K562 (cell line): ENCODE results near the gene SYPL2. TPM values are rescaled to one million over a fixed set of nuclear protein-coding genes. Genes with fewer than 3 reads are reported as not detected.

Source experiments
- ATF3 ChIP-seq, 2 experiments: fragments of 450-650 bp in 1 of 2; sonication (generic) in 1 of 2; formaldehyde crosslinking in 1 of 2; IDR thresholded peaks in 1 of 2; conservative IDR thresholded peaks in 1 of 2; 2 replicates each; pipeline versions ENCODE4 v1.6.1 to v1.8.1; 2016 to 2023; ENCODE audit warnings: mild to moderate bottlenecking in 2 of 2, moderate library complexity in 2 of 2, inconsistent platforms in 1 of 2, missing genetic modification reagents in 1 of 2
- E2F4 ChIP-seq: sonication (generic); formaldehyde crosslinking; IDR thresholded peaks from 2 replicates; pipeline ENCODE4 v1.8.0; 2022; ENCODE audit warnings: mild to moderate bottlenecking, low read depth, missing genetic modification reagents
- FOXA3 ChIP-seq, 2 experiments: fragments of 450-650 bp in 1 of 2; sonication (generic) in 1 of 2; formaldehyde crosslinking; IDR thresholded peaks in 1 of 2; conservative IDR thresholded peaks in 1 of 2; 2 replicates each; pipeline versions ENCODE4 v1.4.0 to v1.8.0; 2020 to 2022; ENCODE audit warnings: mild to moderate bottlenecking in 2 of 2, missing genetic modification reagents in 1 of 2
- FOXM1 ChIP-seq, 2 experiments: fragments of 450-650 bp in 1 of 2; sonication (generic) in 1 of 2; formaldehyde crosslinking in 1 of 2; IDR thresholded peaks; 2 replicates each; pipeline versions ENCODE4 v1.6.1 to v1.9.0; 2017 to 2022; ENCODE audit warnings: low read depth in 2 of 2, mild to moderate bottlenecking in 2 of 2, missing genetic modification reagents in 1 of 2, moderate library complexity in 1 of 2
- GABPB2 ChIP-seq: fragments of 250-450 bp; sonication (Bioruptor Pico); conservative IDR thresholded peaks from 2 replicates; pipeline ENCODE4 v1.5.1; 2021; ENCODE audit warnings: mild to moderate bottlenecking
- JUN ChIP-seq, 2 experiments: sonication (generic) in 1 of 2; formaldehyde crosslinking in 1 of 2; IDR thresholded peaks; 2 replicates each; pipeline versions ENCODE4 v1.6.1 to v1.8.0; 2012 to 2022; ENCODE audit warnings: borderline replicate concordance in 2 of 2, mild to moderate bottlenecking in 2 of 2, improper control_type of control experiment in 1 of 2, low read depth in 1 of 2, low read length in 1 of 2, missing genetic modification reagents in 1 of 2
- MYC ChIP-seq, 2 experiments: fragments of 250-450 bp in 1 of 2; sonication (Bioruptor Pico) in 1 of 2; IDR thresholded peaks; 2 replicates each; pipeline versions ENCODE4 v1.5.1 to v1.6.1; 2012 to 2021; ENCODE audit warnings: low read depth in 2 of 2, borderline replicate concordance in 1 of 2, improper control_type of control experiment in 1 of 2, low read length in 1 of 2, mild to moderate bottlenecking in 1 of 2, moderate library complexity in 1 of 2
- NEUROD1 ChIP-seq: fragments of 150-350 bp; IDR thresholded peaks from 2 replicates; pipeline ENCODE4 v1.6.1; 2014; ENCODE audit warnings: borderline replicate concordance, low read length, low read depth; ENCODE audit not compliant: partially characterized antibody
- PHF21A ChIP-seq: fragments of 450-650 bp; IDR thresholded peaks from 2 replicates; pipeline ENCODE4 v1.6.1; 2017; ENCODE audit warnings: low read depth, borderline replicate concordance
- RBM14 ChIP-seq: fragments of 200-400 bp; formaldehyde crosslinking; IDR thresholded peaks from 2 replicates; pipeline ENCODE4 v1.6.1; 2018; ENCODE audit warnings: low read depth, mild to moderate bottlenecking, low read length, moderate library complexity, borderline replicate concordance; ENCODE audit not compliant: insufficient read depth
- SETDB1 ChIP-seq: IDR thresholded peaks from one replicate; pipeline ENCODE4 v1.6.1; 2012; ENCODE audit warnings: low read length, control low read depth, inconsistent platforms
- SMARCA4 ChIP-seq: fragments of 450-650 bp; IDR thresholded peaks from 2 replicates; pipeline ENCODE4 v1.6.1; 2016
- SMARCB1 ChIP-seq: IDR thresholded peaks from 2 replicates; pipeline ENCODE4 v1.6.1; 2011; ENCODE audit warnings: improper control_type of control experiment, low read depth; ENCODE audit not compliant: insufficient read length
- SP1 ChIP-seq: sonication (generic); formaldehyde crosslinking; IDR thresholded peaks from 2 replicates; pipeline ENCODE4 v1.8.1; 2022; ENCODE audit warnings: mild to moderate bottlenecking, missing genetic modification reagents
- TEAD2 ChIP-seq: fragments of 450-650 bp; IDR thresholded peaks from 2 replicates; pipeline ENCODE4 v1.6.1; 2016; ENCODE audit warnings: missing genetic modification characterization, control low read depth, missing compliant biosample characterization
- THRB ChIP-seq: fragments of 450-650 bp; formaldehyde crosslinking; conservative IDR thresholded peaks from 2 replicates; pipeline ENCODE4 v1.4.0; 2022; ENCODE audit warnings: mild to moderate bottlenecking, missing genetic modification characterization
- ZBTB17 ChIP-seq: fragments of 450-650 bp; formaldehyde crosslinking; IDR thresholded peaks from 2 replicates; pipeline ENCODE4 v1.4.0; 2020; ENCODE audit warnings: mild to moderate bottlenecking
- ZBTB43 ChIP-seq: sonication (generic); formaldehyde crosslinking; IDR thresholded peaks from 2 replicates; pipeline ENCODE4 v1.8.0; 2023; ENCODE audit warnings: mild to moderate bottlenecking, missing genetic modification reagents
- ZC3H8 ChIP-seq: fragments of 450-650 bp; IDR thresholded peaks from 2 replicates; pipeline ENCODE4 v1.6.1; 2017
- ZFP30 ChIP-seq: fragments of 250-450 bp; sonication (Bioruptor Pico); IDR thresholded peaks from 2 replicates; pipeline ENCODE4 v1.8.0; 2022; ENCODE audit warnings: moderate library complexity, mild to moderate bottlenecking, inconsistent platforms, borderline replicate concordance
- polyA plus RNA-seq, 8 experiments: library from polyadenylated mRNA; depleted of rRNA in 4 of 8; stranded (reverse) in 5 of 8; unstranded in 3 of 8; fragments of >200 nt; fragmentation: Nextera tagmentation in 2 of 8; fragmentation: Illumina TruSeq in 1 of 8; extraction: Ambion mirVana in 2 of 8; extraction: Trizol in 1 of 8; gene quantifications; 2 replicates each; pipeline versions ENCODE4 v1.2.1 to v1.2.3, GENCODE V29; 2011 to 2014; ENCODE audit warnings: inconsistent platforms in 1 of 8, missing spikeins in 1 of 8
- total RNA-seq, 7 experiments: library from RNA; depleted of rRNA in 6 of 7; stranded (reverse); fragments of >200 nt in 6 of 7; fragmentation: Illumina TruSeq in 2 of 7; extraction: Trizol in 2 of 7; gene quantifications; 2 replicates each; pipeline versions ENCODE4 v1.2.1 to v1.2.3, GENCODE V29; 2011 to 2021; ENCODE audit warnings: low replicate concordance in 1 of 7

SYPL2 gene
- total and polyA plus RNA-seq, 9 of the 15 experiments (the other 6 are each of a cell fraction or from before 2014, with no cell fraction given): 0.03 to 0.20 (median 0.07) TPM; not detected in 2

- peak; percentile 59; the same call in 1 of the 2 replicates for TF ChIP-seq GABPB2 (CRISPR knock-in tag)
- no peak for TF ChIP-seq SETDB1
- TF ChIP-seq ZBTB43 (CRISPR knock-in tag): no peak
- no peak for TF ChIP-seq TEAD2 (tag)
- TF ChIP-seq PHF21A: no peak
- no peak for TF ChIP-seq SMARCB1
- TF ChIP-seq FOXA3 (CRISPR knock-in tag; conservative IDR thresholded peaks at IDR 0.05 in 1 of 2, IDR thresholded peaks at IDR 0.05 in 1 of 2): peak in 1 of 2 experiments; percentile 14; a peak in 1 of 4 replicates
- TF ChIP-seq THRB: peak; percentile 48; the same call in 1 of the 2 replicates
- TF ChIP-seq NEUROD1: no peak
- TF ChIP-seq SMARCA4: no peak
- TF ChIP-seq FOXM1 (IDR thresholded peaks at IDR 0.05; ENCODE audit: low read depth): 0 out of 2 replicates have a peak, but pooled peaks have one; percentile 7
- 0 out of 2 replicates have a peak, but pooled peaks have one; percentile 32 for TF ChIP-seq FOXM1 (CRISPR knock-in tag; IDR thresholded peaks at IDR 0.05; ENCODE audit: low read depth)
- TF ChIP-seq SP1 (CRISPR knock-in tag): peak; percentile 84
- TF ChIP-seq RBM14: 0 out of 2 replicates have a peak, but pooled peaks have one; percentile 68
- no peak; the same call in 1 of the 2 replicates for TF ChIP-seq MYC (IDR thresholded peaks at IDR 0.05; ENCODE audit: low read depth, low read length)
- TF ChIP-seq MYC (CRISPR knock-in tag; IDR thresholded peaks at IDR 0.05; ENCODE audit: borderline replicate concordance, low read depth): peak; percentile 60; the same call in 1 of the 2 replicates
- TF ChIP-seq ZFP30 (CRISPR knock-in tag): no peak
- peak; percentile 43; the same call in 1 of the 2 replicates for TF ChIP-seq ZBTB17
- no peak; the same call in 1 of the 2 replicates for TF ChIP-seq ZC3H8
- TF ChIP-seq E2F4 (CRISPR knock-in tag): no peak
- TF ChIP-seq JUN (IDR thresholded peaks at IDR 0.05; ENCODE audit: borderline replicate concordance, low read depth, low read length): no peak
- TF ChIP-seq JUN (CRISPR knock-in tag; IDR thresholded peaks at IDR 0.05; ENCODE audit: borderline replicate concordance): no peak
- no peak for TF ChIP-seq ATF3 (IDR thresholded peaks at IDR 0.05)
- no peak for TF ChIP-seq ATF3 (CRISPR knock-in tag; conservative IDR thresholded peaks at IDR 0.05)
Measured at GRCh38 chr1:109493805-109494539, 27.6 kb downstream of the SYPL2 start, which contains the start of gene CYB561D1 (continued).
